Activated CD4-positive, alpha-beta T cell treated with anti-CD3 and anti-CD28 coated beads for 48 hours (primary cell): ENCODE data around the gene PHTF1.

ENCODE experiments used
- DNase-seq: peaks from one replicate; pipeline ENCODE4 v3.0.0-alpha.2; 2020

The PHTF1 gene

GRCh38 chr1:113662101-113662500 lies 97.2 kb downstream of the PHTF1 start:
- no peak for DNase-seq

GRCh38 chr1:113660088-113660487 lies 99.2 kb downstream of the PHTF1 start:
- no peak for DNase-seq

GRCh38 chr1:113659556-113659955 lies 99.7 kb downstream of the PHTF1 start:
- no peak for DNase-seq

GRCh38 chr1:113659035-113659434 lies 100.3 kb downstream of the PHTF1 start:
- DNase-seq: no peak

GRCh38 chr1:113657556-113658063 lies 101.7 kb downstream of the PHTF1 start:
- no peak for DNase-seq

- DNase-seq: no peak
Observed at GRCh38 chr1:113657126-113657525, 102.2 kb downstream of the PHTF1 start.

- no peak for DNase-seq
Observed at GRCh38 chr1:113654883-113655282, 104.4 kb downstream of the PHTF1 start.

GRCh38 chr1:113653741-113654140 lies 105.5 kb downstream of the PHTF1 start:
- no peak for DNase-seq

GRCh38 chr1:113652771-113653170 lies 106.5 kb downstream of the PHTF1 start:
- no peak for DNase-seq

- DNase-seq: no peak
Observed at GRCh38 chr1:113648478-113648877, 110.8 kb downstream of the PHTF1 start.

- DNase-seq: no peak
Observed at GRCh38 chr1:113647164-113647563, 112.1 kb downstream of the PHTF1 start.
